Measurements from ENCODE around the gene USP30.
"Not testable (repeated sequence)": the region's sequence is repeated elsewhere in the genome, so short reads cannot be mapped to it uniquely, and the experiment has no call there.

USP30 gene

GRCh38 chr12:109053382-109054123, 1.2 kb downstream of the USP30 start:
- no peak for DNase-seq (ENCODE audit: low read depth)

- DNase-seq (ENCODE audit: low read depth) = not testable (repeated sequence)
Observed at GRCh38 chr12:109054124-109054513, 1.7 kb downstream of the USP30 start.

- no peak for DNase-seq (ENCODE audit: low read depth)
Observed at GRCh38 chr12:109054520-109054919, 2.1 kb downstream of the USP30 start.

GRCh38 chr12:109056891-109057290, 4.5 kb downstream of the USP30 start:
- DNase-seq (ENCODE audit: low read depth) = no peak

- DNase-seq (ENCODE audit: low read depth) = no peak
Observed at GRCh38 chr12:109057376-109057775, 5.0 kb downstream of the USP30 start.

GRCh38 chr12:109058773-109059172, 6.4 kb downstream of the USP30 start:
- DNase-seq (ENCODE audit: low read depth) = no peak

- no peak for DNase-seq (ENCODE audit: low read depth)
Observed at GRCh38 chr12:109064143-109064542, 11.8 kb downstream of the USP30 start.

GRCh38 chr12:109065154-109065852, 12.9 kb downstream of the USP30 start:
- no peak for DNase-seq (ENCODE audit: low read depth)

- DNase-seq (ENCODE audit: low read depth) = no peak
Observed at GRCh38 chr12:109065853-109066193, 13.4 kb downstream of the USP30 start.

- no peak for DNase-seq (ENCODE audit: low read depth)
Observed at GRCh38 chr12:109069307-109070271, 17.2 kb downstream of the USP30 start.

- DNase-seq (ENCODE audit: low read depth) = no peak
Observed at GRCh38 chr12:109074866-109075265, 22.5 kb downstream of the USP30 start.

GRCh38 chr12:109082751-109083150, 30.4 kb downstream of the USP30 start:
- no peak for DNase-seq (ENCODE audit: low read depth)

- no peak for DNase-seq (ENCODE audit: low read depth)
Observed at GRCh38 chr12:109084425-109084824, 32.0 kb downstream of the USP30 start.

- DNase-seq (ENCODE audit: low read depth) = no peak
Observed at GRCh38 chr12:109085590-109085989, 33.2 kb downstream of the USP30 start.

GRCh38 chr12:109087250-109087649, 34.9 kb downstream of the USP30 start:
- no peak for DNase-seq (ENCODE audit: low read depth)

- DNase-seq (ENCODE audit: low read depth) = no peak
Observed at GRCh38 chr12:109088818-109089217, 36.4 kb downstream of the USP30 start.

GRCh38 chr12:109089683-109090082, 37.3 kb downstream of the USP30 start:
- no peak for DNase-seq (ENCODE audit: low read depth)

GRCh38 chr12:109092497-109093021, 40.2 kb downstream of the USP30 start:
- no peak for DNase-seq (ENCODE audit: low read depth)

- peak; percentile 91 for DNase-seq (ENCODE audit: low read depth)
Observed at GRCh38 chr12:109093022-109093918, 40.9 kb downstream of the USP30 start, which contains the start of gene ALKBH2. TSS of gene ALKBH2 (minus strand) at chr12:109093472. CDS start at chr12:109092786, 686 bp downstream.

GRCh38 chr12:109097140-109097434, 44.7 kb downstream of the USP30 start:
- no peak for DNase-seq (ENCODE audit: low read depth)

- peak; percentile 94 for DNase-seq (ENCODE audit: low read depth)
Observed at GRCh38 chr12:109097435-109098182, 45.2 kb downstream of the USP30 start, which contains the start of gene UNG. TSS of gene UNG (plus strand) at chr12:109097597. CDS start at chr12:109097680, 83 bp downstream.
